HFF-Myc (cell line): ENCODE measurements around the gene CASP2.

Experiments used
- DNase-seq: peaks from one replicate; pipeline ENCODE4 v3.0.0-alpha.2; 2011; ENCODE audit warnings: low read depth; ENCODE audit errors: extremely low read depth
- H3K4me3 ChIP-seq: replicated peaks from 2 replicates; pipeline ENCODE4 v1.5.1; 2011; ENCODE audit warnings: low read depth, mild to moderate bottlenecking, control low read depth, low read length
- TF ChIP-seq, protein P1 (sequence below): IDR thresholded peaks from 2 replicates; pipeline ENCODE4 v1.5.1; 2012; ENCODE audit warnings: mild to moderate bottlenecking, low read depth, low read length, control low read depth; ENCODE audit errors: missing control alignments

The CASP2 gene

DNA sequence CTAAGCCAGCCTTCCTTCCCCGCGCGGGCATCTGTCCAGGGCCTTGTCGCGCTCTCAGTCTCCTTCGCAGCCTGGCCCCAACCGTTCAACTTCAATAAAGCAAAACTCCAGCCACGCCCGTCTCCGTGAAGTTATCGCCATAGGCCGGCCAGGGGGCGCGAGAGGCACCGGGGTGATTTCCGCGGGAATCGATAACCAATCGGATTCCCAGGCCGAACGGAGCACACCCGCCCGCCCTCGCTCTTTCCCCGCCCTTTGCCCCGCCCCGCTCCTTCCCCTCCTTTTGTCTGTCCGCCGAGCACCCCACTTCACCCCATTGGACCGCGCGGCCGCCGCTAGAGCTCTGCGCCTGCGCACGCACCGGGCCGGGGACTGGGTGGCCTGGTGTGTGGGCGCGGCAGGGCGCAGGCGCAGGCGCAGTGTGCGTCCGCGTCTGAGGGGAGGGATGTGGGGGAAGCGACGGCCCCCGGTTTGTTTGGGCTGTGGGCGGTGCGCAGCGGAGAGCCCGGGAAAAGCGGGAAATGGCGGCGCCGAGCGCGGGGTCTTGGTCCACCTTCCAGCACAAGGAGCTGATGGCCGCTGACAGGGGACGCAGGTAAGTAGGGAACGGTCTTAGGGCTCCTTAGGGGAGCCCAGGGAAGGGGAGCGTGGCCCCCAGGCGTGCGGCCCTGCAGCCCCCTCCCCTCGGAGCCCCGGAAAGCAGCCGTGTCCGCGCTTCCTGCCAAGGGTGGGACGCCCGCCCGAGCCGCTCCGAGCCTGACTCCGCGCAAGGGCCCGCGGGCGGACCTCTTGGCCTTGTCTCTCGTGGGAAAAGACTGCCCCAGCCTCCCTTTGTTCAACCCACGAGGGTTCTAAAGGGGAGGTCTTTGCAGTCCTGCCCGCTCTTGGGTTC lies at the start of gene CASP2:
CASP2 (plus strand) TSS at position 417 of the 892 bp plus-strand sequence; CDS start at position 522, 105 bp downstream.
- peak within 1 kb of the TSS; percentile 93 for H3K4me3 ChIP-seq
- DNase-seq: peak; percentile 81
- TF ChIP-seq, protein P1, sequence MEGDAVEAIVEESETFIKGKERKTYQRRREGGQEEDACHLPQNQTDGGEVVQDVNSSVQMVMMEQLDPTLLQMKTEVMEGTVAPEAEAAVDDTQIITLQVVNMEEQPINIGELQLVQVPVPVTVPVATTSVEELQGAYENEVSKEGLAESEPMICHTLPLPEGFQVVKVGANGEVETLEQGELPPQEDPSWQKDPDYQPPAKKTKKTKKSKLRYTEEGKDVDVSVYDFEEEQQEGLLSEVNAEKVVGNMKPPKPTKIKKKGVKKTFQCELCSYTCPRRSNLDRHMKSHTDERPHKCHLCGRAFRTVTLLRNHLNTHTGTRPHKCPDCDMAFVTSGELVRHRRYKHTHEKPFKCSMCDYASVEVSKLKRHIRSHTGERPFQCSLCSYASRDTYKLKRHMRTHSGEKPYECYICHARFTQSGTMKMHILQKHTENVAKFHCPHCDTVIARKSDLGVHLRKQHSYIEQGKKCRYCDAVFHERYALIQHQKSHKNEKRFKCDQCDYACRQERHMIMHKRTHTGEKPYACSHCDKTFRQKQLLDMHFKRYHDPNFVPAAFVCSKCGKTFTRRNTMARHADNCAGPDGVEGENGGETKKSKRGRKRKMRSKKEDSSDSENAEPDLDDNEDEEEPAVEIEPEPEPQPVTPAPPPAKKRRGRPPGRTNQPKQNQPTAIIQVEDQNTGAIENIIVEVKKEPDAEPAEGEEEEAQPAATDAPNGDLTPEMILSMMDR: no peak

DNA sequence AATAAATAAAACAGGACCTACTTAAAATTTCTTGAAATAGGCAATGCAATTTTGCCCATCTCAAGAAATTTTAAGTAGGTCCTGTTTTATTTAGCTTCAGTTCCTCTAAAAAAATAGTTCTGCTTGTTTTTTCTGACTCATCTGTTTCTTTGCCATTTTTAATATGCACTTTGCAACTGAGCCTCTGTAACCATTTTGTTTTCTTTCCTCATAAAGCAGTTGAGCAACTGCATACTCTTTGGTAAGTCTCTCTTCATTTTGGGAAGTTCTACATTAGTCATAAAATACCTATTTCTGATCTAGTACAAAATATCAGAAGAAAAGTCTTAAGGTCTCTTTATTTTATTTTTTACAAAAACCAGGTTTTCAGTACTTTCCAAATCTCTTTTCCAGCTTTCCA lies 48.3 kb upstream of the CASP2 start:
- no peak overlapping the region for H3K4me3 ChIP-seq
- no peak for DNase-seq
- TF ChIP-seq, protein P1: no peak

DNA sequence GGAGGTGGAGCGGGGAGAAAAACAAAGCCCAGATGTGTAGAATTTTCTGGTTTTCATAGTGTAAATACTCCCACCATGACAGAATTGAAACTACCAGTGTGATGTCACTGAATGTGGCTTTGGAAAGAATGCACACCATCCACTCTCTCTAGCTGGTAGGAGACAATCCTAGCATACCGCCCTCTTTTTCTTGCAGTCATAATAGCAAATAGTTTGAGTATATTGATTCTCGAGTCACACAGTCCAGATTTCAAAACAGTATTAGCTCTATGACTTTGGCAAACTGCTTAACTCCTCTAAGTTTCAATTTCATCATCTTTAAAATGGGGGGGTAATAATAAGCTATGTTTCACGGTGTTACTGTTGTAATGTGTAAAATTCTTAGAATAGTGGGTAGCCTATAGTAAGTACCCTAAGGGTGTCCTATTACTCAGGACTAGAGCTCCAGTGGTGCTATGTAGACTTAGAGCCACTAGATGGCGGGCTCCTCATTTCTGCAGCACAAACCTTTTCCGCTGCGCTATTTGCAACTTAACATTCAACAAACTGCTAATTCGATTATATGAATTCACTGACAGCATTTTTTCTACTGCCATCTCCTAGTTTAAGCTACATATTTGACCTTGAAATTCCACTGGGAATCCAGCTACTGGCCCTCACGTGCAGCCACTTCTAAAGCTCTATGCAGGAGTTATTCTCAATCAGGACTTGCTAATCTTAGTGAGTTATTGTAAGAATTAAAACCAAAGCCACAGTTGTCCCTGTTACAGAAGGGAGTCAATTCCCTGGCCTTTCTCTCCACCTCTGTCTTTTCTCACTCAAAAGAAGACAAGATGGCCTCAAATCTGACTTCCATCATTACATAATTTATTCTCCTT lies 47.6 kb upstream of the CASP2 start:
- DNase-seq: peak; percentile 59
- TF ChIP-seq, protein P1: peak; percentile 91
- no peak overlapping the region for H3K4me3 ChIP-seq

DNA sequence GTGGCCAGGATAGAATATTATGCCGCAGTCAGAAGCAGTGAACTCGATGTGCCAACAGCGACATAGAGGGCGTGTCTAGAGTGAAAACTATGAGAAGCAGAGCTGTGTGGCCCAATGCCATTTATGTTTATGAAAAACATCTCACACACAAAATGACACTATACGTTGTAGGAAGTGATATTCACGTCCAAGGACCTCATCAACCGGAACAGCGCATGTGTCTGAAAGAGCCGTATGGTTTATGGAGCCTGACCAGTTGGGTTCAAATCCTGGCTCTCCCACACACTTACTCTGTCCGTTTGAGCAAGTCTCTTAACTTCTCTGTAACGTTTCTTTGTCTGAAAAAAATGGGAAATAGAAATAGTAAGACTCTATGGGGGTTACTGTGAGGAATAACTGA lies 45.8 kb upstream of the CASP2 start:
- no peak for DNase-seq
- TF ChIP-seq, protein P1: no peak
- H3K4me3 ChIP-seq: no peak overlapping the region

DNA sequence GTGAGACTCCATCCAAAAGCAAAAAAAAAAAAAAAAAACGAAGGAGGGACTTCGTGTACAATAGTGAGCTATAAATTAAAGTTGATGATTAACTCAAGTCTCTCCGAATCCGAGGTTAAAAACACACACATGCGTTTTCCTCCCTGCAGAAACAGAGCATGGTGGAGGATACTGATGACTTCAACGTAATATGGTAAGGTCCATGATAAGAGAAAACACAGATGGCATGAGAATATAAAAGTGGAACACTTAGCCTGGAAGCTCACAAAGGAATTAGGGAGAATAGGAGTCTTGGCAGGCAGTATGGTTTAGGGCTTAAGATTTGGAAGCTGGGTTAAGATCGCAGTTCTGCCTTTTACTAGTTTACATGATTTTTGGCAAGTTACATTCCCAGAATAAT lies 45.0 kb upstream of the CASP2 start:
- TF ChIP-seq, protein P1: no peak
- no peak overlapping the region for H3K4me3 ChIP-seq
- no peak for DNase-seq

DNA sequence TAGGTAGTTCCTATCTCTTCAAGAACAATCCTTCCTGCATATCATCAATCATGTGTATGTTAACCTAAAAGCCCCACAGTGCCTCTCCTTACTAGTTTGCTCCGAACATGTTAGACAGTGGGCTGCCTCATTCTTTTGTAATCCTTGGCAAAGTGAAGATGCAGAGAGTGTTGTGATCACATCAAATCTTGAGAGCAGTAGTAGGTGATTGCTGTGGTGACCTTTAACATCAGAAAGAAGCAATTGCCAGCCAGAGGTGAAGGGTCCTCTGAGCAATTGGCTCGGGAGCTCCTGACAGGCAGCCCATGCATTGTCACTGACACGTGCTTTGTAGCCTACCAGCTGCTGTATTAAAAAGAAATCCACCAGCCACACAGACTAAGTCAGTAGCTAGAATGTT lies 44.5 kb upstream of the CASP2 start:
- H3K4me3 ChIP-seq: no peak overlapping the region
- TF ChIP-seq, protein P1: no peak
- DNase-seq: no peak
